Muscle of leg (tissue), 11 donors: ENCODE measurements around the gene TBL2. TPM values are rescaled to one million over a fixed set of nuclear protein-coding genes. Genes with fewer than 3 reads are reported as not detected.
"Not testable (repeated sequence)": the region's sequence is repeated elsewhere in the genome, so short reads cannot be mapped to it uniquely, and the experiment has no call there.

ENCODE experiments used
- DNase-seq: peaks from one replicate; pipeline ENCODE4 v3.0.0; 2013
- H3K27ac ChIP-seq: one replicate; pipeline ENCODE4 v1.5.1; 2013; ENCODE audit warnings: mild to moderate bottlenecking, low read length, control low read depth
- H3K27me3 ChIP-seq: one replicate; pipeline ENCODE4 v1.6.1; 2013; ENCODE audit warnings: low read length; ENCODE audit not compliant: control insufficient read depth, insufficient read depth
- H3K36me3 ChIP-seq: one replicate; pipeline ENCODE4 v1.6.1; 2013; ENCODE audit warnings: low read length; ENCODE audit not compliant: control insufficient read depth, insufficient read depth
- H3K4me1 ChIP-seq: one replicate; pipeline ENCODE4 v1.6.1; 2013; ENCODE audit warnings: low read length; ENCODE audit not compliant: control insufficient read depth, insufficient read depth
- H3K4me3 ChIP-seq: one replicate; pipeline ENCODE4 v1.5.1; 2013; ENCODE audit warnings: low read length, control low read depth
- H3K9me3 ChIP-seq: replicated peaks from 2 replicates; pipeline ENCODE4 v1.6.1; 2013; ENCODE audit warnings: low read depth, low read length; ENCODE audit not compliant: control insufficient read depth
- WGBS: methylation state at CpG from one replicate; pipeline ENCODE4 v1.1.5; 2013; ENCODE audit warnings: missing lambda C conversion rate; ENCODE audit not compliant: insufficient coverage; 5-methylcytosine and 5-hydroxymethylcytosine counted together
- polyA plus RNA-seq, 8 donors: library from polyadenylated mRNA; unstranded; fragments of 120-200 nt; gene quantifications; one replicate each; pipeline versions ENCODE4 v1.2.1 to v1.2.3, GENCODE V29; 2013; ENCODE audit warnings: inconsistent platforms in 1 of 8, low replicate concordance in 1 of 8; ENCODE audit not compliant: insufficient read length in 8 of 8, insufficient read depth in 1 of 8
- total RNA-seq: library from RNA; stranded (reverse); fragments of 120-200 nt; gene quantifications from one replicate; pipeline ENCODE4 v1.2.4, GENCODE V29; 2013

TBL2 gene
- total and polyA plus RNA-seq, 9 donors = 25.2 to 37.5 (median 28.5) TPM

- Histone ChIP-seq H3K27ac (peak overlapping the region; percentile 95), H3K9me3 (no peaks in the 10 kb centered on the region), H3K4me3 (peak overlapping the region; percentile 66), H3K4me1 (peaks cover 23% of the 10 kb centered on the region), H3K27me3 (no peaks in the 10 kb centered on the region), H3K36me3 (peaks cover 13% of the 10 kb centered on the region)
- DNase-seq = peak; percentile 95
- under 1% methylated on average over 31 of the region's 36 CpGs for WGBS
These were observed 21.3 kb downstream of the TBL2 start for GRCh38 chr7:73557108-73557396.

- no peak for DNase-seq
- Histone ChIP-seq H3K27me3 (no peaks in the 10 kb centered on the region), H3K9me3 (no peaks in the 10 kb centered on the region), H3K36me3 (peaks cover 16% of the 10 kb centered on the region), H3K4me3 (peak overlapping the region; percentile 49), H3K27ac (peak overlapping the region; percentile 86), H3K4me1 (peaks cover 23% of the 10 kb centered on the region)
- 16% methylated on average over 10 of the region's 28 CpGs for WGBS
These were observed 21.9 kb downstream of the TBL2 start for GRCh38 chr7:73556208-73557107.

- H3K36me3 ChIP-seq = peaks cover 21% of the 10 kb centered on the region
- H3K4me3 ChIP-seq = no peak overlapping the region
- no peaks in the 10 kb centered on the region for H3K27me3 ChIP-seq
- 82% methylated on average over 3 of the region's 6 CpGs for WGBS
- H3K4me1 ChIP-seq = peaks cover 23% of the 10 kb centered on the region
- H3K27ac ChIP-seq = no peak overlapping the region
- no peaks in the 10 kb centered on the region for H3K9me3 ChIP-seq
- no peak for DNase-seq
These were observed 22.9 kb downstream of the TBL2 start for GRCh38 chr7:73555411-73555982.

- 93% methylated on average over 4 of the region's 5 CpGs for WGBS
These were observed 28.3 kb downstream of the TBL2 start for GRCh38 chr7:73550093-73550492.

GRCh38 chr7:73549176-73549575, 29.2 kb downstream of the TBL2 start:
- Histone ChIP-seq H3K27ac (no peak overlapping the region), H3K36me3 (peaks cover 48% of the 10 kb centered on the region), H3K4me1 (no peaks in the 10 kb centered on the region), H3K4me3 (no peak overlapping the region), H3K9me3 (no peaks in the 10 kb centered on the region), H3K27me3 (no peaks in the 10 kb centered on the region)
- no peak for DNase-seq
- no CpG with 5 or more reads among the region's 4 CpGs for WGBS

More at GRCh38 chr7:73550093-73550492, 28.3 kb downstream of the TBL2 start:
- H3K27me3 ChIP-seq, H3K4me3 ChIP-seq, DNase-seq, H3K27ac ChIP-seq, H3K9me3 ChIP-seq, H3K4me1 ChIP-seq: not testable (repeated sequence)
- peaks cover 51% of the 10 kb centered on the region for H3K36me3 ChIP-seq

- 98% methylated on average over 7 of the region's 9 CpGs for WGBS
- no peaks in the 10 kb centered on the region for H3K4me1 ChIP-seq
- peaks cover 51% of the 10 kb centered on the region for H3K36me3 ChIP-seq
- H3K27ac ChIP-seq = no peak overlapping the region
- no peak overlapping the region for H3K4me3 ChIP-seq
- no peaks in the 10 kb centered on the region for H3K27me3 ChIP-seq
- no peaks in the 10 kb centered on the region for H3K9me3 ChIP-seq
- DNase-seq = no peak
These were observed 30.5 kb downstream of the TBL2 start for GRCh38 chr7:73547841-73548240.

- peaks cover 55% of the 10 kb centered on the region for H3K36me3 ChIP-seq
- no CpG with 5 or more reads among the region's 2 CpGs for WGBS
- H3K27ac ChIP-seq = no peak overlapping the region
- no peak for DNase-seq
- no peaks in the 10 kb centered on the region for H3K4me1 ChIP-seq
- no peak overlapping the region for H3K4me3 ChIP-seq
- H3K9me3 ChIP-seq = no peaks in the 10 kb centered on the region
- no peaks in the 10 kb centered on the region for H3K27me3 ChIP-seq
These were observed 33.7 kb downstream of the TBL2 start for GRCh38 chr7:73544678-73545077.

- H3K27me3 ChIP-seq = no peaks in the 10 kb centered on the region
- WGBS = 98% methylated on average over 7 of the region's 10 CpGs
- H3K27ac ChIP-seq = no peak overlapping the region
- peaks cover 66% of the 10 kb centered on the region for H3K36me3 ChIP-seq
- DNase-seq = no peak
- H3K4me3 ChIP-seq = no peak overlapping the region
- no peaks in the 10 kb centered on the region for H3K9me3 ChIP-seq
- no peaks in the 10 kb centered on the region for H3K4me1 ChIP-seq
These were observed 36.7 kb downstream of the TBL2 start for GRCh38 chr7:73541722-73542121.

- Histone ChIP-seq H3K4me3 (no peak overlapping the region), H3K27me3 (no peaks in the 10 kb centered on the region), H3K27ac (no peak overlapping the region), H3K9me3 (no peaks in the 10 kb centered on the region), H3K36me3 (peaks cover 74% of the 10 kb centered on the region), H3K4me1 (no peaks in the 10 kb centered on the region)
- WGBS = 96% methylated on average over 13 of the region's 13 CpGs
- no peak for DNase-seq
These were observed 38.7 kb downstream of the TBL2 start for GRCh38 chr7:73539709-73540108.

- H3K9me3 ChIP-seq, H3K4me1 ChIP-seq, H3K27me3 ChIP-seq, H3K4me3 ChIP-seq, H3K27ac ChIP-seq, DNase-seq: not testable (repeated sequence)
- H3K36me3 ChIP-seq = peaks cover 76% of the 10 kb centered on the region
- WGBS = 100% methylated on average over 1 of the region's 2 CpGs
These were observed 39.9 kb downstream of the TBL2 start for GRCh38 chr7:73538510-73538909.
